ENCODE measurements around the gene CTSK.

DNA sequence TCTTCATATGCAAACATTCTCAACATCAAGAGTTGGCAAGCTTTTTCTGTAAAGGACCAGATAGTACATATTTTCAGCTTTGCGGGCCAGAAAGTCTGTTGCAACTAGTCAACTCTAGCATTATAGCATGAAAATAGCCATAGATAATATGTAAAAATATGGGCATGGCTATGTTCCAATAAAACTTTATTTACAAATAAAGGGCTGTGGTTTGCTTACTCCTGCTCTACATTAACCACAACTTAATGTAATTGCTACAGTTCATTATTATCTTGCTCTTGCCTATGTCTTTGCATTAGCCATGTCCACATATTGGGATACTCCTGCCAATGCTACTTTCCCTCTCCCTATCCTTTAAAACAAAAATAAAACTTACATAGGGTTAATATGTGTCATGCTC lies 24.5 kb upstream of the CTSK start:
- TF ChIP-seq, protein P1, sequence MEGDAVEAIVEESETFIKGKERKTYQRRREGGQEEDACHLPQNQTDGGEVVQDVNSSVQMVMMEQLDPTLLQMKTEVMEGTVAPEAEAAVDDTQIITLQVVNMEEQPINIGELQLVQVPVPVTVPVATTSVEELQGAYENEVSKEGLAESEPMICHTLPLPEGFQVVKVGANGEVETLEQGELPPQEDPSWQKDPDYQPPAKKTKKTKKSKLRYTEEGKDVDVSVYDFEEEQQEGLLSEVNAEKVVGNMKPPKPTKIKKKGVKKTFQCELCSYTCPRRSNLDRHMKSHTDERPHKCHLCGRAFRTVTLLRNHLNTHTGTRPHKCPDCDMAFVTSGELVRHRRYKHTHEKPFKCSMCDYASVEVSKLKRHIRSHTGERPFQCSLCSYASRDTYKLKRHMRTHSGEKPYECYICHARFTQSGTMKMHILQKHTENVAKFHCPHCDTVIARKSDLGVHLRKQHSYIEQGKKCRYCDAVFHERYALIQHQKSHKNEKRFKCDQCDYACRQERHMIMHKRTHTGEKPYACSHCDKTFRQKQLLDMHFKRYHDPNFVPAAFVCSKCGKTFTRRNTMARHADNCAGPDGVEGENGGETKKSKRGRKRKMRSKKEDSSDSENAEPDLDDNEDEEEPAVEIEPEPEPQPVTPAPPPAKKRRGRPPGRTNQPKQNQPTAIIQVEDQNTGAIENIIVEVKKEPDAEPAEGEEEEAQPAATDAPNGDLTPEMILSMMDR (IDR thresholded peaks at IDR 0.05), result no peak
- no peak for TF ChIP-seq POLR2A (IDR thresholded peaks at IDR 0.05)

Measured in adrenal gland (tissue), 5 donors.